Neutrophil (primary cell): ENCODE measurements around the gene SLC25A24.
"Not testable (repeated sequence)": the region's sequence is repeated elsewhere in the genome, so short reads cannot be mapped to it uniquely, and the experiment has no call there.

ENCODE experiments used
- H3K27ac ChIP-seq: fragments of 200-600 bp; sonication (generic); 2 replicates; pipeline ENCODE4 v1.5.1; 2016; ENCODE audit warnings: mild to moderate bottlenecking, moderate library complexity
- H3K27me3 ChIP-seq: fragments of 200-600 bp; sonication (generic); 2 replicates; pipeline ENCODE4 v1.6.0; 2016; ENCODE audit warnings: mild to moderate bottlenecking
- H3K36me3 ChIP-seq: fragments of 200-600 bp; sonication (generic); 2 replicates; pipeline ENCODE4 v1.5.1; 2017
- H3K4me1 ChIP-seq, 2 experiments: fragments of 200-600 bp in 1 of 2; sonication (generic) in 1 of 2; 1 replicate in 1 of 2; 2 replicates in 1 of 2; pipeline versions ENCODE4 v1.5.1 to v1.6.1; 2013 to 2016; ENCODE audit warnings: low read depth in 1 of 2, low read length in 1 of 2, mild to moderate bottlenecking in 1 of 2, moderate library complexity in 1 of 2; ENCODE audit not compliant: control insufficient read depth in 1 of 2, insufficient read depth in 1 of 2
- H3K4me3 ChIP-seq, 2 experiments: fragments of 200-600 bp in 1 of 2; sonication (generic) in 1 of 2; 1 replicate in 1 of 2; 2 replicates in 1 of 2; pipeline ENCODE4 v1.5.1; 2013 to 2016; ENCODE audit warnings: low read depth in 1 of 2, low read length in 1 of 2, mild to moderate bottlenecking in 1 of 2, moderate library complexity in 1 of 2
- H3K9me3 ChIP-seq: fragments of 200-600 bp; sonication (generic); 2 replicates; pipeline ENCODE4 v1.5.1; 2016
- CTCF ChIP-seq: fragments of 200-600 bp; sonication (generic); IDR thresholded peaks from 2 replicates; pipeline ENCODE4 v1.5.1; 2016; ENCODE audit warnings: antibody characterized with exemption

SLC25A24 gene

DNA sequence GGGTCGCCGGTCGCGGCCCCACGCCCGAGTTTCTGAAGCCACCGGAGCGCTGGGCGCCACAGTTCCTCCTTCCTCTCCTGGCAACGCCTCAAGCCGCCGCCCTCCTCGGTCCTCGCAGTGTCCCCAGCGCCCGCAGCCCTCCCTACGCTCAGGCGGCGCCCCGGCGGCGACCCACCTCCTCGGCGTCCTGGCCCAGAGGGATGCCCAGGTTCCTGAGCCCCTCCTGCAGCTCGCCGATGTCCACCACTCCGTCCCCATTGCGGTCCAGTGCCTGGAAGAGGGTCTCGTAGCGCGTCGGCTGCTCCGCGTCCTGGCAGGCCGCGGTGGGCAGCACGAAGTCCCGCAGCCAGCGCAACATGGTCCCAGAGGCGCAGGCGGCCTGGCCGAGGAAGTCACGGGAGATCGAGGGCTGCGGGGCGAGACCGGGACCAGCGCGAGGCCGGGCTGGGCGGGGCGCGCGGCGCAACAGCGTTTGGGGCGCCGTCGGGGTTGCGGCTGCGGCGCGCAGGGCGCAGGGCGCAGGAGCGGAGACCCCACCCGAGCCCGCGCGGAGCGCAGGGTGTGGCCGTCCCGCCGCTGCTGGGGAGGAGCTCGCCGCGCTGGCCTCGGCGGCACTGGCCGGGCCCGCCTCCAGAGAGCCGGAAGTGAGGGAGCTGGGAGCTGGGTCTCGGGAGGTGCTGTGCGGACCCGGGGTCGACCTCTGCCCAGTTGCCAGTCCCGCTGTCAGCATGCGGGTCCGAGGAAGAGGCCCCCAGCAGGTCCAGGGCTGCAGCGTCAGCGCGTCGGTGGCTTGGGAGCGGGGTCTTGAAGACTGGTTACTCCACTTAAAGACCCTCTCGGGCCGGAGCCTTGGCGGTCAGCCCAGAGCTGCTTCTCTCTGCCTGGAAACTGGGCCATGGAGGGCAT lies at the start of gene SLC25A24:
SLC25A24 (minus strand) TSS at position 563 of the 906 bp plus-strand sequence; CDS start at position 358, 205 bp downstream.
- no peaks in the 10 kb centered on the region for H3K9me3 ChIP-seq
- peaks cover 7% of the 10 kb centered on the region for H3K27me3 ChIP-seq
- H3K4me1 ChIP-seq, result peaks cover 22 to 26% of the 10 kb centered on the region in 2 experiments
- H3K27ac ChIP-seq, result peak within 1 kb of the TSS; percentile 84
- peak within 1 kb of the TSS; percentile 90 to 92 for H3K4me3 ChIP-seq
- no peak for TF ChIP-seq CTCF
- H3K36me3 ChIP-seq, result peaks cover 17% of the 10 kb centered on the region

- H3K4me3 ChIP-seq, H3K36me3 ChIP-seq, H3K27me3 ChIP-seq, H3K27ac ChIP-seq, H3K9me3 ChIP-seq, H3K4me1 ChIP-seq: not testable (repeated sequence)
These were observed 43.8 kb upstream of the SLC25A24 start, which contains the start of gene NBPF4 for GRCh38 chr1:108243976-108244375. TSS of gene NBPF4 (minus strand) at chr1:108244076. CDS start at chr1:108243761, 315 bp downstream.

DNA sequence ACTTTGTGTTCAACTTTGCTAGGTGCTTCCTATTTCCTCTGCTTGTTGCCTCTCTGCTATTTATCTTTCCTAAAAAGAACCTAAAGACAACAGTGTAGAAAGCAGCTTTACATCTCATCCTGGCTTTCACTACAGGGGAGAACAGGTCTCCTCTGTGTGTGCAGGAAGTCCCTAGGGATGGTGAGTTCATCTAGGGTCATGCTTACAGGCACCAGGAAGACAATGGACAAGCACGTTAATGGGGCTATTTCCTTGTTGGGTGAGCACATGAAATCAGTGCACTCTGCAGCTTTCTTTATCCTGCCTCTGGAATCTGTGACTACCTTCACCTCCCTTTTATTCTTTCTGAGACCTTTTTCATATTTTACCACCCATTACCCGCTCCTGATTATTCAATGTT lies 39.3 kb upstream of the SLC25A24 start:
- H3K9me3 ChIP-seq, H3K27ac ChIP-seq, H3K27me3 ChIP-seq: not testable (repeated sequence)

DNA sequence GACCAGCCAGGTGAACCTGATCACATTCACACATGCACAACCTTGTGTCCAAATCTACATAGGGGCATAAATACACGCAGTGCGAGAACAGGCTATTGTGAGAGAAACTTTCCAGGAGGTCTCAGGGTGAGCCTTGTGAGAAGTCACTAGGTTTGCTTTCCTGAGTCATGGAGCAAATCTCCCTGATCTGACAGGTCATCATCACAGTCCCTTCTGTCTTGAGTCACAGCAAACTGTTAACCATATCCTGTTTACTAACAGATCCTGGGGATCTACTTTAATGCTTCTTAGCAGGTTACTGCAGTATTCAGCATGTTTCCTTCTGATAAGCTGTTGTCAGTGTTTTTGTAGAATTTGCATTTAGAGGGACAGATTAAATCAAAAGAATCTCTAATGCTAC lies 35.2 kb upstream of the SLC25A24 start:
- not testable (repeated sequence) for H3K4me3 ChIP-seq, H3K4me1 ChIP-seq, H3K9me3 ChIP-seq, H3K27me3 ChIP-seq, H3K27ac ChIP-seq, H3K36me3 ChIP-seq

More for the DNA sequence above, 39.3 kb upstream of the SLC25A24 start:
- not testable (repeated sequence) for H3K4me1 ChIP-seq, H3K4me3 ChIP-seq, H3K36me3 ChIP-seq

DNA sequence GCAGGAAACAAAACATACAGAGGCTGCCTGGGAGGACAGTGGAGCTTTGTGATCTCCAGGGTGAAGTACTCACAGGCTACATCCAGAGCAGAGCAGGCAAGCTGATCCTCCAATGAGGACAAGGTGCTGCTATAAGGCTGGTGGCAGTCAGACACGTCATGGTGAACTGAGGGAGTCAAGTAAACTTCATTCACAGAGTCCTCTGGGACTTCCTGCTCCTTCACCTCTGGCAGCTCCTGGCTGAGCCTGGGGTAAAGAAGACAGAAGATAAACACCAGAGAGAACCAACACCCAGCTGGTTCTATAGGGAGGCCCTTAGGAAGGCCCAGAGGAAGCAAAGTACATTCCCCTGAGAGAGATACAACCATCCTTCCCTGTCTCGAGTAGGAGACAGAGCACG lies 32.0 kb upstream of the SLC25A24 start:
- H3K27me3 ChIP-seq, H3K4me3 ChIP-seq, H3K4me1 ChIP-seq, H3K27ac ChIP-seq, H3K36me3 ChIP-seq, H3K9me3 ChIP-seq: not testable (repeated sequence)

DNA sequence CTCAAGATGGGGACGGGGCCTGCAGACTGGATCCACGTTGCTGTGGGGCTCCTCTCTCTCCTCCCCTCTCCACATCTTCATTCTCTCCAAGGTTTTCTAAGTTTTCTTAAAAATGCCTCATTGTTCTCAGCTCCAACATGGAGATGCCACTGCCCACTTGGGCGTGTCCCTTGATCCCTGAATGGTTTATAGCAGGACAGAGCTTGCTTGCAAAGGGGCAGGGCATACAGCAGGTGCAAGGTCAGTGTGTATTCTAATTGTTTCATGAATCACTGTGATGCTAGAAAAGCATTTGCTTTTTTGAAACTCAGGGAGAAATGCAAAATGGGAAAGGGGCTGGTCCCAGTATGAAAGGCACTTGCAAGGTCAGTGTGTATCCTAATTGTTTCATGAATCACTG lies 29.8 kb upstream of the SLC25A24 start:
- H3K4me1 ChIP-seq, H3K36me3 ChIP-seq, H3K9me3 ChIP-seq, H3K4me3 ChIP-seq, H3K27me3 ChIP-seq, H3K27ac ChIP-seq: not testable (repeated sequence)

DNA sequence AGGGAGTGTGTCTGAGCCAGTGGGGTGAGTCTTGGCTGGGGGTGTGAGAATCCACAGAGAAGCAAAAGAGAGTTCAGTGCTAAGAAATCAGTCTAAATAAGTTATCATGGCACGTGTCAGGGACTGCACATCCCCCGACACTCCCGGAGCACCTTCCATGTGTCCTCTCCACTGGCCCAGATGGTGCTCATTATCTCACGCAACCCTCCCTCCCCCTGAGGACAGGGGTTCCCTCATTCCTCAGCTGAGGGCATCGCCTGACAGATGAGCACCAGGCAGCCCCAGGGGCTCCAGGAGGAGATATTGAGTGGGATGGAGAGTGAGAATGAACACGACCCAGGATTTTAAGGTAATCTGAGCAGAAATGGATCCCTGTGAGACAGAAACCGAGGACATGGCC lies 27.6 kb upstream of the SLC25A24 start:
- not testable (repeated sequence) for H3K9me3 ChIP-seq, H3K36me3 ChIP-seq, H3K4me3 ChIP-seq, H3K27ac ChIP-seq, H3K27me3 ChIP-seq, H3K4me1 ChIP-seq

DNA sequence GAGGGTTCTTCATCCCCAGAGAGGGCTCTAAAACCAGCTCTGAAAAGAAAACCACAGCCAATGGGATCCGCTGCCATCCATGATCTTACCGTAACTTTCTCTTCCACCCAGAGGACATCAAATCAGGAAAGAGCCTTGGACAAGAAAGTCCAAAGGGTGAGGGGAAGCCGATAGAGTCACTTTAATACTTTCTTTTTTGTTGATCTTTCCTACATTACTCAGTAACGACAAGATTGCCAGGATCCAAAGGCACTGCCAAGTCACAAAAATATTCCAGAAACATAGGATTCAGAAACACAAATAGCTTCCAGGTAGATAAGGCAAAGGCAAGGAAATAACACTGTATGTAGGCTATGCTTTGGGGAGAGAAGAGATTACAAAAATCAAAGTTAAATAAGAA lies 26.7 kb upstream of the SLC25A24 start:
- not testable (repeated sequence) for H3K27ac ChIP-seq, H3K36me3 ChIP-seq, H3K9me3 ChIP-seq, H3K4me1 ChIP-seq, H3K4me3 ChIP-seq, H3K27me3 ChIP-seq

DNA sequence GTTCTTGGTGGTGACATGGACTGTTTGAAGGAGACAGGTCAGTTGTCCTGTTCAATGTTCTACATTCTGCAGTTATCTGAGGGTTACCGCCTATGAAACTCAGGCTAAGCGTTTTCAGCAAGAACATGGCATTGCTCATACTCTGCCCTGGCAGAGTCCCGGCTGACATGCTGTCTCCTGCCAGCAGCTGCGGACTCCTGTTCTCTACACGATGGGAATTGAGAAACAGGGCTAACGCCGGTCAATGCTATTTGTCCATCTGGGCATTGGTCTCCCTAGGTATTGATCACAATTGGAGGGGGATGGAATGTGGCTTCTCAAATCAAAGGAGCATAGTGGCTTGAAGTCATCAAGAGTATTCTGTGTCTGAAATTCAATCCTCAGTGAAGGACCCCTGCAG lies 23.1 kb upstream of the SLC25A24 start:
- H3K4me1 ChIP-seq, H3K36me3 ChIP-seq: not testable (repeated sequence)

GRCh38 chr1:108217515-108218174 lies 17.5 kb upstream of the SLC25A24 start:
- not testable (repeated sequence) for H3K36me3 ChIP-seq, H3K4me3 ChIP-seq, H3K9me3 ChIP-seq, H3K27ac ChIP-seq, H3K4me1 ChIP-seq
- H3K27me3 ChIP-seq, result peaks cover 20% of the 10 kb centered on the region

More for the DNA sequence above, 23.1 kb upstream of the SLC25A24 start:
- not testable (repeated sequence) for H3K27ac ChIP-seq, H3K9me3 ChIP-seq, H3K27me3 ChIP-seq, H3K4me3 ChIP-seq

GRCh38 chr1:108217007-108217406 lies 16.9 kb upstream of the SLC25A24 start:
- peaks cover 26% of the 10 kb centered on the region for H3K27me3 ChIP-seq
- H3K4me3 ChIP-seq, H3K9me3 ChIP-seq, H3K36me3 ChIP-seq, H3K27ac ChIP-seq, H3K4me1 ChIP-seq: not testable (repeated sequence)

DNA sequence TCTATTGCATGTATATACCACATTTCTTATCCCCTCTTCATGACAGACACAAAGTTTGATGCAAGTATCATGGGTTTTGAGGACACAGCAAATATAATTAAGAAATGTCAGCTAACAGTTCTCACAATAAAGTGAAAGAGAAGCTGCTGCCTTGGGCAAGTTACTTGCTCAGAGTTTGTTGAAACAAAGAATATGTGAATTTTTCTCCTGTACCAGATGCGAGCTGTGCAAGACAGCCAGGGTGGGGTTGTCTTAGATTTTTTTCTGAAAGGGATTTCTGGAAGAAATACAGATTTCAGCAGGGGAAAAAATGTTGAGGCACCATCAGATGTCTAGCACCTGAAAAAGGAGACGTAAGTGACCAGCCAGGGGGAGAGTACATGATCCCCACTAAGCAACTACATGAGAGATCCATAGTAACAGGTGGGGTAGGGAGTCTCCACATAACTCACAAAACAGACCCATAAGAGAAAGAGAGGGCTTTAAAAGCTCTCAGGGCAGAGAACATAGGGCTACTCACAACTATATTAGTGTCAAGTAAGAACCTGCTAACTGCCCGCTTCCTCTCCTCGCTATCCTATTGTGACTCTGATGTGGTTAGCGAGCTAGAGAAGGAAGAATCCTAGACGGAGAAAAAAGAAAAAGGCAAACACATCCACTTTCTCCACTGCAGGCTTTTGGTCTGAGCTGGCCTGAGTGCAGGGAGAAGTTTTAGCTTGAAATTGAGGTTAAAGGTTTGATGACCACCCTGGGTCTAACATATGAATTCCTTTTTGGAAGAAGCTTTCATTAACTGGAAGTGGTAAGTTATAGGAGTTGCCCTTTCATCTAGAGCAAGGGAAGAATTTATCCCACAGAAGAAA lies 16.1 kb upstream of the SLC25A24 start:
- not testable (repeated sequence) for H3K9me3 ChIP-seq, H3K27ac ChIP-seq, H3K4me3 ChIP-seq, H3K4me1 ChIP-seq, H3K36me3 ChIP-seq
- peaks cover 34% of the 10 kb centered on the region for H3K27me3 ChIP-seq
